Measurements from ENCODE around the gene R3HDM4.
"Not testable (repeated sequence)": the region's sequence is repeated elsewhere in the genome, so short reads cannot be mapped to it uniquely, and the experiment has no call there.

Gene R3HDM4

GRCh38 chr19:913080-913748 lies at the start of gene R3HDM4:
R3HDM4 (minus strand) TSS chr19:913219; CDS start chr19:913157, 62 bp downstream.
- peak; percentile 39 for DNase-seq

DNA sequence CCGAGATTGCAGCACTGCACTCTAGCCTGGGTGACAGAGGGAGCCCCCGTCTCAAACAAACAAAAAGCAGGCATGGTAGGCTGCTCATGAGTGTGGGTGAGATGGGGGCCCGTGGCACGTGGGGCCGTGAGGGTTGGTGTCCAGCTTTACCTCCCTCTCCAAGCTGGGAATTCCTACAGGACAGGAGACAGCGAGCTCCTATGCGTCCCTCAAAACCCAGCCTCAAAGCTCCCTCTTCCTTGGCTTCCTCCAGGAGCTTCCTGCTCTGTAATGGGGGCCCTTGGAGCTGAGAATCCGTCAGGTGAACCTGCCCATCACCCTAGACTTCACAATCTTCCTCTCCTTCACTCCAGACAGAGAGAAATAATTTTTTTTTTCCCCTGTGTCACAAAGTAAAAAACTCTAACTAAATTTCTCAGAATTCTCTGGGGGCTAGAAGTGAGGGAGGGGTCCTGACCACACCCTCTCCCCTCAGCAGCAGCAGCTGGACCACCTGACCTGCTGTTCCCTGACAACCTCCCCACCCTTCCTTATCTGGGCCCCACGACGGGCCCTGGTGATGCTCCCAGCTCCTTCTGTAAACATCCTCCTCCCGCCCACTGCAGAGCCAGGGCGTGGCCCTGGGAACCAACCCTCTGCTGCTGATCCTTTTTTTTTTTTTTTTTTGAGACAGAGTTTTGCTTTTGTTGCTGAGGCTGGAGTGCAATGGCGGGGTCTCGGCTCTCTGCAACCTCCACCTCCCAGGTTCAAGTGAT lies 49.0 kb upstream of the R3HDM4 start:
- no peak for DNase-seq

GRCh38 chr19:960601-960938 lies 47.6 kb upstream of the R3HDM4 start:
- DNase-seq, result no peak

- no peak for DNase-seq
Observed at GRCh38 chr19:960020-960419, 47.0 kb upstream of the R3HDM4 start.

- DNase-seq, result no peak
Observed at GRCh38 chr19:958967-959855, 46.2 kb upstream of the R3HDM4 start.

DNA sequence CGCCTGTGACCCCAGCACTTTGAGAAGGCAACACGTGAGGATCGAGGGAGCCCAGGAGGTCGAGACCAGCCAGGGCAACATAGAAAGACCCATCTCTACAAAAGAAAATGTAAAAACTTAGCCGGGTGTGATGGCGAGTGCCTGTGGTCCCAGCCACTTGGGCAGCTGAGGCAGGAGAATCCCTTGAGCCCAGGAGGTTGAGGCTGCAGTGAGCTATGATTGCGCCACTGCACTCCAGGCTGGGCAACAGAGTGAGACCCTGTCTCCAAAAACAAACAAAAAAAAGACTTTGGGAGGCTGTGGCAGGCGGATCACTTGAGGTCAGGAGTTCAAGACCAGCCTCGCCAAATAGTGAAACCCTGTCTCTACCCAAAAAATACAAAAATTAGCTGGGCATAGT lies 44.6 kb upstream of the R3HDM4 start:
- not testable (repeated sequence) for DNase-seq

DNA sequence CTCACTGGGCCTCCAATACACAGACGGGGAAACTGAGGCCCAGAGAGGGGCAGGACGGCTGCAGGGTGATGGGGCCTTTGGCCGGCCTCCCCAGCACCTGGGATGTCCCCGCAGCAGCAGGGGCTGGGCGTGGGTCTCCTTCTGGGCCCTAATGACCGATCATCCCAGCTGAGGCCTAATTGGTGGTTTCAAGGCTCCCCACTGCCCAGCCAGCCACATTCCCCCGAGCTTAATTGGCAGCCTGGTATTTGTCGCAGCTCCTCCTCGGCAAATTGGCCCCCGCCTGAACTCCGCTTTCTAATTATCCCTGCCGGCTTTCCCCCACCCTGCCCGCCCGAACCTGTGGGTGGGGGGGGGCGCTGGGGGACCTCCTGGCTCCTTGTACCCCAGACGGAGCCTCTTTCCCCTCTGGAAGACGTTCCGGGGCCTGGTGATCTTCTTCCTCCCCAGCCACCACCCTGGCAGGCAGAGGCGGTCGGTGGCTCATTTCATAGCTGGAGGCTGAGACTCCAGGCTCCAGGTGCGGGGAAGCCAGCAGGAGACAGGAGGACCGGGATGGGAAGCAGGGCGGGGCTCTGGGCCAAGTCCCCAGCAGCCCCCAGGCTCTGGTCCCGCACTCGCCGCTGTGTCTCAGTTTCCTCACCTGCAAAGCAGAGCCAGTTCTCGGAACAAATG lies 43.9 kb upstream of the R3HDM4 start:
- DNase-seq, result no peak

- DNase-seq, result no peak
Observed at GRCh38 chr19:955803-956765, 43.1 kb upstream of the R3HDM4 start.

DNA sequence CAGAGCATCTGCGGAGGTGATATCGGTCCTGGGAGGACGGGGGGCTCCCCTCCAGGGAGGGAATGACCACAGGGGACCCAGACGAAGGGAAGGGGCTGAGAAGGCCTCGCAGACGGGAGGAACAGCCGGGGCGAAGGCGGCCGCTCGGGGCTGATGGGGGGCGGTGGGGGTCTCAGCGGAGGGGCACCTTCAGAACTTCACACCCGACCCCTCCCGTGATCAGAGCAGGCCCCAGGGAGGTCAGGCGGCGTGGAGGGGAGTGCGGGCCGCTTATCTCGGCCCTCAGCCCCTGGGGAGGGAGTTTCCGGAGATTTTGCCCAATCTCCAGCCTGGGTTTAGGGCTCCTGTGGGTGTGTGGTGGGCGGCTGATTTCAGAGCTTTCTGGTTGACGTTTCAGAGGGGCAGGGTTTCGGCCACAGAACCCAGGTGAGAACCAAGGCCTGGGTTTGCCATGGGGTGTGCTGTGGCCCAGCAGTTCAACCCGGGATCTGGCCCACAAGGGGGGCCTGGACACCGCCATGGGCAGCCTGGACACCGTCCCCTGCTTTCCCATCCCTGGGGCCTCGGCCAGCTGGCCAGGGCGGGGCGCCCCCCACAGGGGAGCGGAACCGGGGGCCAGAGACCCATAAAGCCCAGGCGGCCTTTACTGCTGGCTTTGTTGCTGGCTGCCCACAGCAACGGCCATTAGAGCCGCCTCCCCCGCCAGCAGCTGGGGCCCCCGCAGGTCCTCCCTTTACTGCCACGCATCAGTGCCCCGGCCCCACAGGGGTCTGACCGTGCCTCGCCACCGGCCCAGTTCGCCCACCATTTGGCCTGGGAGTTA lies 41.9 kb upstream of the R3HDM4 start:
- DNase-seq, result no peak

- DNase-seq, result no peak
Observed at GRCh38 chr19:954272-954671, 41.3 kb upstream of the R3HDM4 start.

DNA sequence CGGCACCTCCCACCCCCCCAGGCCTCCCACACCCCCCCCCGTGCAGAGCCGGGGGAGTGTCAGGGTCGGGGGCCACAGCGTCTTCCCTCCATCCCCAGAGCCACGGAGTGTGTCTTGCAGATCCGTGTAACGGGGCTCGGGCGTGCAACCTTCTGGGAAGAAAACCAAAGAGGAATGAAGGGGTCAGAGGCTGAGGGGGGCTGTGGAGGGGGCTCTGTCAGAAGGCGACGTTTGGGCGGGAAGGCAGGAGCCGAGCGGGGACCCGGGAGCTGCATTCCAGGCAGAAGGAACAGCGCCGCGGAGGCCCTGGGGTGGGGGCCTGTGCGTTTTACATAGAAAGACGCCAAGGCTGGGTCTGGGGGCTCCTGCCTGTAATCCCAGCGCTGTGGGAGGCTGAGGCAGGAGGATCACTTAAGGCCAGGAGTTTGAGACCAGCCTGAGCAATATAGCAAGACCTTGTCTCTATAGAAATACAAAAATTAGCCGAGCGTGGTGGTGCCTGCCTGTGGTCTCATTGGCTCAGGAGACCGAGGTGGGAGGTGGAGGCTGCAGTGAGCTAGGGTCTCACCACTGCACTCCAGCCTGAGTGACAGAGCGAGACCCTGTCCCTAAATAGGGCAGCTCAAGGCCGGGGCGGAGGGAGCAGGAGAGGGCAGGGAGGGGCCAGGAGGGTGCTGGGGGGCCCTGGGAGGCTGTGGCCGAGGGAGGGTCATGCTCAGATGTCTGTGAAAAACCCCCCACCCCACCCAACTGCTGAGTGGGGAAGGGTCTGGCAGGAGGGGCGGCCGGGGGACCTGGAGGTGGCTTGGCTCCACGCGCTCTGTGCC lies 40.6 kb upstream of the R3HDM4 start:
- no peak for DNase-seq

GRCh38 chr19:952680-953444 lies 39.8 kb upstream of the R3HDM4 start:
- no peak for DNase-seq

DNA sequence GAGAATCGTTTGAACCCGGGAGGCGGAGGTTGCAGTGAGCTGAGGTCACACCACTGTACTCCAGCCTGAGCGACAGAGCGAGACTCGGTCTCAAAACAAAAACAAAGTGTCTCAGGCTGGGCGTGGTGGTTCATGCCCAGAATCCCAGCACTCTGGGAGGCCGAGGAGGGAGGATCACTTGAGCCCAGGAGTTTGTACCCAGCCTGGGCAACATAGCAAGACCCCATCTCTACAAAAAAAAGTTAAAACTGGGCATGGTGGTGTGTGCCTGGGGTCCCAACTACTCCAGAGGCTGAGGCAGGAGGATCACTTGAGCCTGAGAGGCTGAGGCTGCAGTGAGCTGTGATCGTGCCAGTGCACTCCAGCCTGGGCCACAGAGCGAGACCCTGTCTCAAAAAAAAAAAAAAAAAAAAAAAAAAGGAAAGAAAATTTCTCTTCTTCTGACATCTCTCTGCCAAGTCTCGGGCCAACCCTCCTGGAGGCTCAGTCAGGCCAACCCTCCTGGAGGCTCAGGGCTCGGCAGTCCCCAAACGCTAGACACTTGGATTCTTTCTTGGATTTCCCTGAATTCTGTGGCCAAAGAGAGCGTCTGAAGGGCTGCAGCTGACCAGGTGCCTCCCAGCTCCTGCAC lies 39.1 kb upstream of the R3HDM4 start:
- no peak for DNase-seq

GRCh38 chr19:950352-951066 lies 37.5 kb upstream of the R3HDM4 start:
- no peak for DNase-seq

DNA sequence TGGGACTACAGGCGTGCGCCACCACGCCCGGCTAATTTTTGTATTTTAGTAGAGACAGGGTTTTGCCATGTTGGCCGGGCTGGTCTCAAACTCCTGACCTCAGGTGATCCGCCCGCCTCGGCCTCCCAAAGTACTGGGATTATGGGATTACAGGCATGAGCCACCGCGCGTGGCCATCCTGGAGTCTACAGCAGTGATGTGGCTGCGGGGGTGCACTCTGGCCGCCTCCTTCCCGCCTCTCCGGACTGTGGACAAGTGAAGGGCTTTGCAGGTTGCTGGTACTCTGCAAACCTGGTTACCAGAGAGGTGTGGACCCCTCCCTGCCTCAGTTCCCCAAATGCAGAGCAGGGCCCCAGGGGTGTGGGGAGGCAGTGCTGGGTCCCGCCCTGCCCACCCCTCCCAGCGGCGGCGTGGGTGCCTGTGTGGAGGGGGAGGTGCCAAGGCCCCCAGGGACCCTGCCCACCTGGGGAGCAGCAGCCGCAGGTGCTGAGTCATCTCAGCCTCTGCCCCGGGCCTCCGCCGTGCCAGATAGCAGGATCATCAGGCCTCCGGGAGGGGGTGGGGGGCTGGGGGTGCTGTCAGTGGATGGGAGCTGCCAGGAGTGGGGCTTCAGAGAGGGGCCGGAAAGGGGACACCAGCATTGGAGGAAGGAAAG lies 36.0 kb upstream of the R3HDM4 start:
- DNase-seq, result no peak

DNA sequence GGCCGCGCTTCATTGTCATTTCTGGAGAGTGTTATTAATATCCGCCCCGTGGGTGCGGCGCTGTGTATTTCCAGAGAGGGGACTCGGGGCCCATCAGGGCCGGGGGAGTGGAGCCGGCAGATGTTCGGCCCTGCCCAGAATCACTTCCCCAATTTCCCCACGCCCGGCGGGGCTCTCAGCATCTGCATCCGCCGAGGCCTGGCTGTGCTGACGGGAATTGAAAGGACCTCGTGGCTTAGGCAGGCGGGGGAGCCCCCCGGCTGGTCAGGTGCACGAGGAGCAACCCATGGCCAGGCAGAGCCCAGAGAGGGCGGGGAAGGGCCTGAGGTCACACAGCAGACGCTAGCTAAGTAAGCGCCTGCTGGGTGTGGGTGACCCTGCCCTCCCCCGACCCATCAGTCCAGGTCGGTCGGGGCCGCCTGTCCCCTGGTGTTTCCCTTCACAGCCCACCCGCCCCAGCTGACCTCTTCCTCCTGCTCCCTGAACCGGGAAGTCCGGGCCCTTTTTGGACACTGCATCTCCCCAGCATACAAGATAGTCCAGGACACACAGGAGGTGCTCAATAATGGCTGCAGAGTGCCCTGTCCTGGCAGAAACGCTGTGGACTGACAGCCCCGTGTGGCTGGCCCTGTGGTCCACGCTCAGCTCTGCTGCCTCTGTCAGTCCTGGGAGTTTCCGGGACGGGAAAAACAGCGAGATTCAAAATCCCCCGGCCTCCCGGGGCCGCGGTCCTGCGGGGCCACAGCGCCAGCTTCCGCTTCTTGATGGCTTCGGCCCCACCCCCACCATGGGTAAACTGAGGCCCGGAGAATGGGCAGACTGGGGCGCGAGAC lies 34.9 kb upstream of the R3HDM4 start:
- no peak for DNase-seq
